IMR-90 (cell line): ENCODE results near the gene CDT1. TPM values are rescaled to one million over a fixed set of nuclear protein-coding genes. Genes with fewer than 3 reads are reported as not detected.

Experiments
- ATAC-seq: fragments of 200-7000 bp; cut with Tn5 transposase; 2 replicates; pipeline ENCODE4 v1.9.1; 2020; ENCODE audit warnings: low read depth, mild to moderate bottlenecking, moderate library complexity
- BruUV-seq: library from RNA; stranded (reverse); fragments of 400-500 nt; replicated peaks from 2 replicates; lab custom pipeline; 2021; lab: Mats Ljungman, UMichigan
- CTCF ChIA-PET: fragments of 300-600 bp; formaldehyde crosslinking; extraction: SDS; loops from one replicate; lab custom pipeline; 2021; ENCODE audit warnings: antibody characterized with exemption; lab: Yijun Ruan, JAX
- POLR2A ChIA-PET: fragments of 300-600 bp; sonication (Branson Sonifier 250); formaldehyde crosslinking; loops from one replicate; lab custom pipeline; 2022; ENCODE audit warnings: antibody characterized with exemption; ENCODE audit not compliant: unreplicated experiment; lab: Charles Lee
- DNase-seq: peaks from one replicate; pipeline ENCODE4 v3.0.0; 2013
- H2AFZ ChIP-seq: replicated peaks from 2 replicates; pipeline ENCODE3; 2013; ENCODE audit warnings: low read length, mild to moderate bottlenecking; ENCODE audit not compliant: poor library complexity
- H2AK5ac ChIP-seq: 2 replicates; pipeline ENCODE4 v1.6.1; 2013; ENCODE audit warnings: low read depth, low read length, inconsistent platforms
- H2AK9ac ChIP-seq: replicated peaks from 2 replicates; pipeline ENCODE3; 2013; ENCODE audit warnings: mild to moderate bottlenecking, low read depth, low read length, moderate library complexity; ENCODE audit not compliant: poor library complexity
- H2BK120ac ChIP-seq: 2 replicates; pipeline ENCODE4 v1.6.1; 2013; ENCODE audit warnings: low read depth, low read length, inconsistent platforms
- H2BK15ac ChIP-seq: 3 replicates; pipeline ENCODE4 v1.6.1; 2013; ENCODE audit warnings: low read depth, low read length, inconsistent platforms
- H2BK20ac ChIP-seq: 2 replicates; pipeline ENCODE4 v1.6.1; 2013; ENCODE audit warnings: low read depth, mild to moderate bottlenecking, inconsistent platforms, low read length, moderate library complexity
- H2BK5ac ChIP-seq: 2 replicates; pipeline ENCODE4 v1.6.1; 2013; ENCODE audit warnings: mild to moderate bottlenecking, low read depth, low read length, inconsistent platforms; ENCODE audit not compliant: poor library complexity, severe bottlenecking
- H3K14ac ChIP-seq: replicated peaks from 2 replicates; pipeline ENCODE4 v1.6.1; 2013; ENCODE audit warnings: low read depth, low read length, inconsistent platforms
- H3K18ac ChIP-seq: 2 replicates; pipeline ENCODE4 v1.6.1; 2013; ENCODE audit warnings: low read depth, low read length, control low read depth
- H3K23ac ChIP-seq: 2 replicates; pipeline ENCODE4 v1.6.1; 2013; ENCODE audit warnings: low read depth, low read length, inconsistent platforms
- H3K27ac ChIP-seq: 2 replicates; pipeline ENCODE4 v1.5.1; 2013; ENCODE audit warnings: mild to moderate bottlenecking, control low read depth, low read length; ENCODE audit not compliant: insufficient read depth
- H3K27me3 ChIP-seq: 2 replicates; pipeline ENCODE4 v1.6.1; 2013; ENCODE audit warnings: low read length; ENCODE audit not compliant: control insufficient read depth, insufficient read depth
- H3K36me3 ChIP-seq: 2 replicates; pipeline ENCODE4 v1.6.1; 2013; ENCODE audit warnings: low read length, mixed read lengths; ENCODE audit not compliant: control insufficient read depth, insufficient read depth
- H3K4ac ChIP-seq: 2 replicates; pipeline ENCODE4 v1.6.1; 2013; ENCODE audit warnings: low read depth, low read length, inconsistent platforms
- H3K4me1 ChIP-seq: 2 replicates; pipeline ENCODE4 v1.6.1; 2013; ENCODE audit warnings: low read length, mixed read lengths; ENCODE audit not compliant: control insufficient read depth, insufficient read depth
- H3K4me2 ChIP-seq: 2 replicates; pipeline ENCODE4 v1.6.1; 2013; ENCODE audit warnings: low read depth, mild to moderate bottlenecking, control low read depth, low read length, moderate library complexity
- H3K4me3 ChIP-seq: 2 replicates; pipeline ENCODE4 v1.5.1; 2013; ENCODE audit warnings: low read depth, mild to moderate bottlenecking, control low read depth, low read length, moderate library complexity; ENCODE audit not compliant: insufficient read depth
- H3K56ac ChIP-seq: 2 replicates; pipeline ENCODE4 v1.6.1; 2013; ENCODE audit warnings: low read length, inconsistent platforms; ENCODE audit not compliant: insufficient read depth; ENCODE audit errors: extremely low read depth
- H3K79me1 ChIP-seq, 2 experiments: 2 replicates each; pipeline ENCODE4 v1.6.1; 2013; ENCODE audit warnings: low read length in 2 of 2, inconsistent platforms in 1 of 2, low read depth in 1 of 2
- H3K9ac ChIP-seq: 2 replicates; pipeline ENCODE4 v1.6.1; 2013; ENCODE audit warnings: low read depth, low read length, control low read depth
- H3K9me1 ChIP-seq: 2 replicates; pipeline ENCODE4 v1.6.1; 2013; ENCODE audit warnings: low read length, inconsistent platforms; ENCODE audit not compliant: insufficient read depth
- H3K9me3 ChIP-seq: 2 replicates; pipeline ENCODE4 v1.6.1; 2013; ENCODE audit warnings: low read length; ENCODE audit not compliant: control insufficient read depth, insufficient read depth
- H4K20me1 ChIP-seq: 2 replicates; pipeline ENCODE4 v1.6.1; 2013; ENCODE audit warnings: low read length, inconsistent platforms; ENCODE audit not compliant: insufficient read depth
- H4K5ac ChIP-seq: 2 replicates; pipeline ENCODE4 v1.6.1; 2013; ENCODE audit warnings: mild to moderate bottlenecking, low read depth, low read length, control low read depth
- H4K8ac ChIP-seq, 2 experiments: 2 replicates each; pipeline ENCODE4 v1.6.1; 2013; ENCODE audit warnings: low read depth in 2 of 2, low read length in 2 of 2, control low read depth in 1 of 2, inconsistent platforms in 1 of 2
- H4K91ac ChIP-seq: 2 replicates; pipeline ENCODE4 v1.6.1; 2013; ENCODE audit warnings: low read depth, low read length, inconsistent platforms; ENCODE audit not compliant: insufficient read depth
- BHLHE40 ChIP-seq: fragments of 150-350 bp; IDR thresholded peaks from 2 replicates; pipeline ENCODE4 v1.6.1; 2016; ENCODE audit warnings: mild to moderate bottlenecking, low read depth, low read length
- CEBPB ChIP-seq: IDR thresholded peaks from 2 replicates; pipeline ENCODE4 v1.6.1; 2012; ENCODE audit warnings: low read depth, low read length, improper control_type of control experiment
- CHD1 ChIP-seq: IDR thresholded peaks from 2 replicates; pipeline ENCODE4 v1.6.1; 2012; ENCODE audit warnings: low read depth, low read length, improper control_type of control experiment
- MAZ ChIP-seq: IDR thresholded peaks from 2 replicates; pipeline ENCODE4 v1.6.1; 2012; ENCODE audit warnings: low read depth, mild to moderate bottlenecking, low read length, improper control_type of control experiment, moderate library complexity, borderline replicate concordance
- NFE2L2 ChIP-seq: fragments of 150-350 bp; IDR thresholded peaks from 2 replicates; pipeline ENCODE4 v1.6.1; 2016; ENCODE audit warnings: low read depth, mild to moderate bottlenecking, low read length
- POLR2A ChIP-seq: IDR thresholded peaks from 2 replicates; pipeline ENCODE4 v1.6.1; 2012; ENCODE audit warnings: mild to moderate bottlenecking, low read depth, low read length
- SMC3 ChIP-seq: fragments of 150-350 bp; IDR thresholded peaks from 2 replicates; pipeline ENCODE4 v1.6.1; 2016; ENCODE audit warnings: low read depth, mild to moderate bottlenecking, antibody characterized with exemption, low read length, moderate library complexity
- WGBS, 2 experiments: methylation state at CpG; one replicate each; pipeline versions ENCODE4 v1.1.5 to v1.1.7; 2013; ENCODE audit warnings: missing lambda C conversion rate in 2 of 2; ENCODE audit not compliant: insufficient read length in 1 of 2; ENCODE audit errors: extremely low coverage in 2 of 2; 5-methylcytosine and 5-hydroxymethylcytosine counted together
- dilution Hi-C: fragments of 300-500 bp; cut with HindIII; formaldehyde crosslinking; loops from one replicate; pipeline ENCODE4 v1.14.3; 2018; ENCODE audit warnings: low sequenced_read_pairs; ENCODE audit not compliant: unreplicated experiment
- in situ Hi-C: fragments of 300-500 bp; cut with MboI; formaldehyde crosslinking; loops from 3 replicates; pipeline ENCODE4 v1.14.3; 2019; ENCODE audit warnings: low sequenced_read_pairs, inconsistent platforms, mixed read lengths
- intact Hi-C: fragments of 100-400 bp; cut with micrococcal nuclease; formaldehyde crosslinking; loops from 2 replicates; pipeline ENCODE4 v1.10.0; 2022
- polyA plus RNA-seq, 3 experiments: library from polyadenylated mRNA; depleted of rRNA; stranded (reverse); fragments of >200 nt; gene quantifications; 2 replicates each; pipeline ENCODE4 v1.2.3, GENCODE V29; 2012; ENCODE audit warnings: low replicate concordance in 1 of 3
- total RNA-seq: library from RNA; depleted of rRNA; stranded (reverse); fragments of >200 nt; gene quantifications from 2 replicates; pipeline ENCODE4 v1.2.3, GENCODE V29; 2012
- TF ChIP-seq, protein P1 (sequence below): conservative IDR thresholded peaks from 2 replicates; pipeline ENCODE4 v1.5.1; 2012; ENCODE audit warnings: mild to moderate bottlenecking, low read depth, low read length, improper control_type of control experiment

CDT1 gene
- total and polyA plus RNA-seq, 2 of the 4 experiments (the other 2 are of a cell fraction), result 3.2 to 11.8 TPM

DNA sequence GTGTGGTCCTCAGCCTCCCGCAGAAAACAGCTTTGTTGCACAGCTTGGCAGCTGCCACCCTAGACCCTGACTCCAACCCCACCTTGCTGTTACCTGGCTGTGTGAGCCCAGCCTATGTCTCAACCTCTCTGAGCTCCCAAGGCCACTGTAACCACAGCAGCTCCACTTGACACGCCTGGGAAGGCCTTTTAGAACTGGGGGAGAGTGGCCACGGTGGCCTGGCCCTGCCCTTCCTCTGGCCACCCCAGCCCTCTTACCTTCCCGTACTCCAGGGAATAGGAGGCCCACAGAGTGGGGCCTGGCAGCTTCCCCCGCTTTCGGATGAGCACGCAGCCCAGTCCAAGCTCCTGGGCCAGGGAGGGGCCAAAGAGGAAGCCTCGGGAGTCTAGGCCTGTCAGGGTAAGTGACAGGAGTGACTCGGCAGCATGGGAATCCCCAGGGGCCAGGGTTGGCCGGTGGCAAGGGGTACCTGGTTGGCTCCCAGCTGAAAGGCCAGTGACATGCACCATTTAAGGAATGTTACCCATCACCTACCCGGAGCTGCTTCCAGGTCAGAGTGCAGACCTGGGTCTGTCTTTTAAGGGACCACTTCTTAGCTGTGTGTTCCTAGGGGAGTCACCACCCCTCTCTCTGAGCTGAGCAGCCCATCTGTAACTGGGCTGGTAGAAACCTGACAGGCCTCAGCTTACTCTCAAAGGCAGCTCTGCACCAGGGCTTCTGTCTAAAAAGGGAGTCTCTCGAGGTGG lies 6.8 kb downstream of the CDT1 start:
- peak overlapping the region; percentile 61 for H3K4ac ChIP-seq
- intact Hi-C loops, result loop anchor here (5.0 kb wide), 1 partner anchor 407 kb away; the partner anchor contains the start of gene ZNF778
- peak overlapping the region; percentile 60 for H3K4me3 ChIP-seq
- ChIA-PET CTCF (interaction anchor here (1.7 to 1.8 kb wide), 2 partner anchors 47 to 73 kb away, joined by 4 to 7 read pairs; partner anchors contain the start of genes GALNS and TRAPPC2L), POLR2A (no interaction called here)
- BruUV-seq, result no TSS peak
- peak overlapping the region; percentile 42 for H3K56ac ChIP-seq
- peak overlapping the region; percentile 41 to 47; a peak in 3 of 4 replicates for H4K8ac ChIP-seq
- in situ Hi-C loops, result no loop called here
- peak overlapping the region; percentile 73 for H3K9ac ChIP-seq
- H3K4me1 ChIP-seq, result peaks cover 12% of the 10 kb centered on the region
- peak overlapping the region; percentile 90 for H3K4me2 ChIP-seq
- H3K36me3 ChIP-seq, result peaks cover 19% of the 10 kb centered on the region
- peak overlapping the region; percentile 53; the same call in 1 of the 2 replicates for H3K23ac ChIP-seq
- H2AK9ac ChIP-seq, result peak overlapping the region; percentile 100
- H3K9me1 ChIP-seq, result no peaks in the 10 kb centered on the region
- H4K91ac ChIP-seq, result peak overlapping the region; percentile 31; the same call in 1 of the 2 replicates
- peak overlapping the region; percentile 73 for H3K27ac ChIP-seq
- peak overlapping the region; percentile 77 for H2AK5ac ChIP-seq
- DNase-seq (no peak), ATAC-seq (no peak)
- 58% methylated on average over 3 of the region's 12 CpGs; no CpG with 5 or more reads in 1 of the 2 experiments for WGBS, 2 experiments
- H2BK5ac ChIP-seq, result peak overlapping the region; percentile 53
- dilution Hi-C loops, result no loop called here
- H4K20me1 ChIP-seq, result peaks cover 23% of the 10 kb centered on the region
- TF ChIP-seq MAZ (no peak), POLR2A (no peak), BHLHE40 (no peak), CHD1 (no peak), CEBPB (no peak), SMC3 (no peak), NFE2L2 (no peak)
- TF ChIP-seq, protein P1, sequence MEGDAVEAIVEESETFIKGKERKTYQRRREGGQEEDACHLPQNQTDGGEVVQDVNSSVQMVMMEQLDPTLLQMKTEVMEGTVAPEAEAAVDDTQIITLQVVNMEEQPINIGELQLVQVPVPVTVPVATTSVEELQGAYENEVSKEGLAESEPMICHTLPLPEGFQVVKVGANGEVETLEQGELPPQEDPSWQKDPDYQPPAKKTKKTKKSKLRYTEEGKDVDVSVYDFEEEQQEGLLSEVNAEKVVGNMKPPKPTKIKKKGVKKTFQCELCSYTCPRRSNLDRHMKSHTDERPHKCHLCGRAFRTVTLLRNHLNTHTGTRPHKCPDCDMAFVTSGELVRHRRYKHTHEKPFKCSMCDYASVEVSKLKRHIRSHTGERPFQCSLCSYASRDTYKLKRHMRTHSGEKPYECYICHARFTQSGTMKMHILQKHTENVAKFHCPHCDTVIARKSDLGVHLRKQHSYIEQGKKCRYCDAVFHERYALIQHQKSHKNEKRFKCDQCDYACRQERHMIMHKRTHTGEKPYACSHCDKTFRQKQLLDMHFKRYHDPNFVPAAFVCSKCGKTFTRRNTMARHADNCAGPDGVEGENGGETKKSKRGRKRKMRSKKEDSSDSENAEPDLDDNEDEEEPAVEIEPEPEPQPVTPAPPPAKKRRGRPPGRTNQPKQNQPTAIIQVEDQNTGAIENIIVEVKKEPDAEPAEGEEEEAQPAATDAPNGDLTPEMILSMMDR, result no peak
- no peak overlapping the region for H2BK120ac ChIP-seq
- H3K18ac ChIP-seq, result no peak overlapping the region
- H2BK15ac ChIP-seq, result no peak overlapping the region
- no peaks in the 10 kb centered on the region for H3K9me3 ChIP-seq
- H2AFZ ChIP-seq, result peak overlapping the region; percentile 97
- peak overlapping the region; percentile 84 for H3K14ac ChIP-seq
- H3K27me3 ChIP-seq, result no peaks in the 10 kb centered on the region
- no peak overlapping the region for H2BK20ac ChIP-seq
- H3K79me1 ChIP-seq, result peaks cover 4 to 40% of the 10 kb centered on the region in 2 experiments; a peak in 3 of 4 replicates
- H4K5ac ChIP-seq, result peak overlapping the region; percentile 11; the same call in 1 of the 2 replicates
